Stimulated activated CD4-positive, alpha-beta T cell treated with anti-CD3 and anti-CD28 coated beads, Interleukin-12 subunit alpha, Interleukin-12 subunit beta, amount 100 ng/mL, for 48 hours (primary cell): ENCODE measurements around the gene SOX6.

ENCODE experiments used
- DNase-seq, 3 donors: peaks; one replicate each; pipeline ENCODE4 v3.0.0-alpha.2; 2020; ENCODE audit warnings: low read depth in 2 of 3, low spot score in 1 of 3

The SOX6 gene

DNA sequence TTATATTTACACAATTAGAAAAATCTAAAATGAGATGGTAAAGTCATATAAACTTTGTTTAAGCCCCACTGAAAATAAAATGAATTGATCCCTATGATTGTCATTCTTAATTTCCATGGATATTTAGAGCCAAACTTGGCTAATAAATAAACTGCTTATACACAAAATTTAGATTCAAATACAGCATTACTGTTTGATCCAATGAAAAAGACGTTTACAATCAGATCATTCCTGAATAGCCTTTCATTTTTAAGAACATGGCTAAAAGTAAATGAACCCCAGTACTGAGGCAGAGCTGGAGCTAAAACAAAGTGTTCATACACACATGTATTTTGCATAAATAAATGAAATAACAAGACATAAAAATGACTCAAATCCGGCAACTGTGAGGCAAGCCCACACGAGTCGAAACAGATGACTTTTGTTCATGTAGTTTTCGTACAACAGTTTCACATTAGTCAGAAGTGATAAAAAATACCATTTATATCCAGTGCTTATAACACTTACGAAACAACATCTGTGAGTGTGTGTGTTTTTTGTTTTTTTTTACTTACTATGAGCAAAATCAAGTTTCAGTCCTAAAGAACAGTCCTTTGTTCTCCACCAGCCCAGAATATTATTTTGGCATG is 386.5 kb downstream of the SOX6 start:
- no peak for DNase-seq

DNA sequence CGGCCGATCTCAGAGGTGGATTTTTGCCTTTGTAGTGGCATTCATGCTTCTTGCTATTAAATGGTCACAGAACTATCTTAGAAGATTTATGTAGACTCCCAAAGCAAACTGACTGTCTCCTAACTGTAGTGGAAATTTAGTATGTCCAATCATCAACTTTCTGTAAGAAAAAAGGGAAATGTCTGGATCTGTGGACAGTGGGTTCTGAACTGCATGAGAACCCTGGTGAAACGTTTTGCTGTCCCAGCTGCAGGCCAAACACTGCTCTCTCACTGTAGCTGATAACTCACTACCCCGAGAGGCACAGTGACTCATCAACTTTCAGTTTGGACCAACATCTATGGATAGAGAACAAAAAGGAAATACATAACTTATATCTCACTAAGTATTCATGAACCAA is 387.1 kb downstream of the SOX6 start:
- no peak for DNase-seq

DNA sequence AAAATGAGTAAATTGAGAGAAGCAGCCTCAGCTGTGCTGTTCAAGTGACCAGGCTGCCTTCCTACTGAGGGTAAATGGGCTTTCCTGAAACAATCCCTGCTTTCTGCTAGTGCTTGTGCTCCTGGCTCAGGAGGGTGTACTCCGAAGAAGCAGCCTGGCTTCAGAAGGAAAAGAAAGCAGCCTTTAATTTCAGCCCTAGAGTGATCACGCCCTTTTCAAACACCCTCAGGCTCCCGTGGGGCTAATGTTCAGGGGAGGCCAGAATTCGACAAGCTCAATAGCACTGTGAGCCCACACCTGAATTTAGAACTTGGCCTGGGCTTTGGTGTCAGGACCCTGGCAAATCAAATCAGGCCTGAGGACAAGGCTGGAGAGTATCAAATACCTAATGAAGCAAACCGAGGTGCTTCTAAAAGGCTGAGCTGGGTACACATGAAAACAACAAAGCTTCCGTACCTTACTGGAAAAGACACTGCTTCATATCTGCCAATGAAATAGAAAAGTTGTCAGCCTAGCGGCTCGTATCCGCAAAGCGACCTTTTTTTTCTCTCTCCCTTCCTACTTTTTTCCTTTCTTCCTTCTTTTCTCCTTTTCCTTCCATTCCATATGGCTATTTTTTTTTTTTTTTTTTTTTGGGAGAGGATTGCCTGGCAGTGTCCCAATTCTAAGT is 387.8 kb downstream of the SOX6 start:
- DNase-seq = no peak

DNA sequence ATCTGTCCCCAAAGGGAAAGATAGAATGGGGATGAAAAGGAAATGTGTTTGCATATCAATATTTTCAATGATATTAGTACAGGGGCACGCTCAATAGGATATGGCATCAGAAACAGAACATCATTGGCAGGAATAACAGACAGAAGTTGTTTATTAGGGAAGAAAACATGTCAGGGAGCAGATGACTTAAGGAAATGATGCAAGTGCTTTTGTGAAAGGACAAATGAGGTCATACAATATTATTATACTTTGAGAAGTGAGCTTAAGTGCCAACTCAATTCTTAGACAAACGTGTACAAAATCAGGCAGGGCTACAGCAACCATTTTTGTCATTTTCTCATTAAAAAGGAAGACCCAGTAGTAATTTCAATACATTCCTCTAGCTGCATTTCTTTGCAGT is 388.4 kb downstream of the SOX6 start:
- DNase-seq = no peak

DNA sequence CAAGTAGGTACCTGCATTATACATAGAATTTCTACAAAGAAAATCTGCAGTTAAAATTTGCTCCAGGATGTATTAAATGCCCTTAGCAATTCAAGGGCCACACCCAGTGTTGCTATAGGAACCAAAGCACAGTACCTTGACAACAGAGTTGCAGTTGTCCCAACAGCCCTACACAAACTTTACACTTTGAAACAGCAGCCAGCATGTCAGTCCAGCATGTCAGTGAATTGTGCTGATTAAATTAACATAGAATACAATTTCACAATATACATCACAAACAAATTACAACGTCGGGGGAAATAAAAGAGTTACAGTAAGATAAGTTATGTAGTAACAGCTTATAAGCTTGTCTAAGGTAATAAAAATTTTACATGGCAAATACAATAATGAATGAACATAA is 389.2 kb downstream of the SOX6 start:
- DNase-seq = no peak

DNA sequence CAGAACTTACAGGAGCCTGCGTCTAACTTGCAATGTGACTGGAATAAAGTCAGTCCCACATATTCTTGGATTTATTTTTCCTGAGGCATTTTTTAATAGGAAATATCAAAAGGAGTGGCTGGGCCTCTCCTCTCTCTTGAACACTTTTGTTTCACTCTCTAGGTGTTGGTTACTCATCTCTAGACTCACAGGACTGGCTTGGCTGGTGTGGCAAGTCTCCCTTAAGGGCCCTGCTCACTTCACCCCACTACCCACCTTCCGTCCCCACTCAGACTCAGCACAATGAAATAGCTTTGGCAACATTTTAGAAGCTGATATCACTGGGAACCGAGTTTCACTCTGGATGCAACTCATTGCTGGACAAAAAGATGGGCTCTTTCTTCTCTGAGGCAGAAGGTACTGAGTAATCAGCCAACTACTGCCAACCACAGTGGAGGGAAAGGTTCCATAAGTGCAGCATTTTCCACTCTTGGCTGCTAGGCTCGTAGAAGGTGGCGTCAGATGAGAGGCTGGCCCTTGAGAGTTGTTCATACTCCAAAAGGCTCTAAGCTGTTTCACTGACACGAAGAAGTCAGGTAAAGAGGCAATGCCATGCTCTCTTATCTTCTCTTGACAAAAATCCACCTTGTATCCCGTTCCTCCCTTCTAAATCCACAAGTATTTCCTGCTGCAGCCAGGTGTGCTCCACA is 390.6 kb downstream of the SOX6 start:
- no peak for DNase-seq

DNA sequence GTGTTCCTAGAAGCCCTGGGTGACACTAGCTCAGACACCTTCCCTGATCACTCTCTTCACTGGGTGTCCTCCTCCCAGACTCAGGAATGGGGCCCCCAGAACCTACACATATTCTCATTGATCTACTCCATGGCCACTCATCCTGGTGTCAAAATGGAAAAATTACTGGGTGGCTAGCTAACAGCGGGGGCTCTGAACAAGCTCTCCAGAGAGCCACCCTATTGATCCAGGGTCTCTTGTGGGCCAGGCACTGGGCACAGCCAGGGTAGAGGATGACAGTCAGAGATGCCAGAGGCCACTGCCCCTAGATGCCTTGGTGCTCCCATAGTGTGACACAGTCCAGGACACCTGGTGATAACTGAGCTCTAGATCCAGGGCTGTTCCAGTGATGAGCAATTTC is 393.1 kb downstream of the SOX6 start:
- no peak for DNase-seq

DNA sequence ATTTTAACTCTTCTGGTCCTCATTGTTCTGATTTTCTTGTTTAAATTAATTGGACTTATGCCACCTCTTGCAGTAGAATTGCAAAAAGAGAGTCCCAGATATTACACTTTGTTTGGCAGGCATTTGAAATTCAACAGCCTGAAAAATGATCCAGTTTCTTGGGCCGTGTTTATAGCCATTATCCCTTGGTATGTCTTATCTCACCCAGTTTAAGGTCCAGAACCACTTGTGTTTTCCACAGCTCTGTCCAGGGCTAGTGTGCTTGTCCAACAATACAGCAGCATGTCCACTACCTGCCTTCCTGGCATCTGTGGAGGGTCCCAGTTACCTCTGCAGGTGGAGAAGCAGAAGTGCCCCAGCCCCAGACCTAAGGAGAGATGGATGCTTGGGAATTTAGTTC is 397.4 kb downstream of the SOX6 start:
- DNase-seq = no peak

DNA sequence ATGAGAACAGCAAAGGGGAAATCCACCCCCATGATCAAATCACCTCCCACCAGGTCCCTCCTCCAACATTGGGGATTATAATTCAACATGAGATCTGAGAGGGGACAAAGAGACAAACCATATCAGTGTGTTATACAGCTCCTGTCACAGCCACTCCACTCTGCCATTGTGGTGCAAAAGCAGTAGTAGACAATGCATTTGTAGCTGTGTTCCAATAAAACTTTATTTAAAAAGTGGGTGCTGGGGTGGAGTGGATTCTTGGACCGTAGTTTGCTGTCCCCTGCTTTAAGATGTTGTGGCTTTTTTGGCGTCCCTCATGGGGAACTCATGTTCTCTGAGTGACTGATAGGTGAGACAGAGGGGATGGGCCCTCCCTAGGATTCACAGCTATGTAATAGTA is 399.1 kb downstream of the SOX6 start:
- DNase-seq = no peak

DNA sequence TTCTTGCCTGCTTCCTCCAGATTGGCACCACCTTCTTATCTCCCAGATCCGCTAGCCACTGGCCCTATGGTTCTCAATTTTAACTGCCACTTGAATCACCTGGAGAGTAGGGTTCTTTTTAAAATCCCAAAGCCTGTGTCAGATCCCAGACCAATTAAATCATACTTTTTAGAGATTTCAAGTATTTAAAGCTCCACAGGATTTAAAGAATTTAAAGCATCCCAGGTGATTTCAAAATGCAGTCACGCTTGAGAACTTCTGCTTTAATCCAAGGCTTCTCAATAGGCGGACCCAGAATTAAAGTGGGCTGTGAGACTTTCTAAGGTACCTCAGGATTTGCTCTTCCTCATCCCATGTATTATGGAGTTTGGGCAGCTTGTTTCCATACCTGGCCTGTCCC is 400.0 kb downstream of the SOX6 start:
- DNase-seq = no peak

DNA sequence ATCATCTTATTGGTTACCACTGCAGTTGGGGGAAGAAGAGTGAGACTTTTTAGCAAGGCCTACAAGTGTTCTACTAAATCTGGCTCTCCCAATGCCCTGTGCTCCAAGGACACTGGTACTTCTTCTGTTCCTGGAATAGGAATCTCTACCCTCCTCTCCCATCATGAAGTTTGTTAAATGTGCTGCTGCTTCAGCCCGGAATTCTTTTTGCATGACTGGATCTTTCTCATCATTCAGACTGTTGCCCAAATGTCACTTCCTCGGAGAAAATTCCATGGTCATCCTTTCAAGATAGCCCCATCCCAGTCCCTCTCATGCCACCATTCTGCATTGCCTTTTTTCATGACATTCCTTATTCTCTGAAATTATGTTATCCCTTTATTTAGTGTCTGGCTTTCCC is 400.8 kb downstream of the SOX6 start:
- DNase-seq = no peak

DNA sequence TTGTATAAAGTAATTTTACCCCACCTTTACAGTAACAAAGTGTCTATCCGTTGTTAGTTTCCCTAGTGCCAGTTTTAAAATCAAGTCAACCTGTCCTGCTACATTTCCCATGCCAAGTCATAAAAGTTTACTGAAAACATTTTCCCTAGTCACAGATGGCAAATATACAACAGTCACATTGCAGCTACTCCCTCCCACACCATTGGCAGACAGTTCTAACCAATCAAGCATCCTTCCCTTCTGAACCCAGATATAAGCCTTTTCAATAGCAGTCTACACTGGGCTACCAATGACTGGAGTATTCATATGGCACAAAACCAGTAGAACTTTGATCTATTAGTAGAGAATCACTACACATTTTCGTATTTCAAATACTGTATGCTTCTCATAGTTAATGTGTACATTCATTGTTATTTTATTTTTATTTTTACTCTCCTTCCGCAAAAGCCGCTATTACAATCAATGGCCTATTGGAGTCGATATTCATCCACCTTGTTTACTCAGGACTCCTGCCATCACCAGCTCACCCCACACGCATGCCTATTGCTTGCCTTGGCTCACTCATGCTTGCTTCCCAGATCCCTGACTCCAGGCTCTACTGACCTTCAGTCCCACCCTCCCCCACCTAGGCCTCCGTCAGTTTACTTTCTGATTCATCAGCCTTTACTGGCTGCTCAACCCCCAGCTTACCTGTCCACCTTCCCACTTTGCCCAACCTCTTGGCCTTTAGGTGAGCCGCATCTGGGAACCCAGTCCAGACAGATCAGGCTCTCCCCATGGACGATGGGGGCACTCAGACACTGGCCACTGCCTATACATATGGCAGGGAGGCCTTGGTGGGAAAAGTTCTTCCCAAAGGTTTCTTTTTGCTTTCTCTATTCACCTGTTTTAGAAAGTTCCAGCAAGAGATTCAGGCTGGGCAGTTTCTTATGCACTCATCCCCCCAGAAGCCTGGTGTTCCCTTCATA is 408.4 kb downstream of the SOX6 start:
- no peak for DNase-seq

DNA sequence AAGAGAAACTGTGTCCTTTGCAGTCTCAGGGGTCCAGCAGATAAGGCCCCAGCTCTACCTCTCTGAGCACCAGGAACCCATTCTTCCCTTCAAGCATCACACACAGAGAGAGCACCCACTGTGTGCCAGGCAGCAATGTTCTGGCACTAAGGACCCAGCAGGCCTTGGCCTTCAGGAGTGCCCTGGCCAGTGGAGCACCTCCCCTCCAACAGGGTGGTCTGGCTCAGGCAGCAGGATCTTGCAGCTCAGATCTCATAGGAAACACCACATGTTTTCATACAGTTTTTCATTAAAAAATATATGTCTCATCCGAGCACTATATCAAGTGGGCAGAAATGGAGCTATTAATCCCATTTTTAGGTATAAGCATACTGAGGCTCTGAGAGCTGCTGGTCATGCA is 410.6 kb downstream of the SOX6 start:
- DNase-seq = no peak

DNA sequence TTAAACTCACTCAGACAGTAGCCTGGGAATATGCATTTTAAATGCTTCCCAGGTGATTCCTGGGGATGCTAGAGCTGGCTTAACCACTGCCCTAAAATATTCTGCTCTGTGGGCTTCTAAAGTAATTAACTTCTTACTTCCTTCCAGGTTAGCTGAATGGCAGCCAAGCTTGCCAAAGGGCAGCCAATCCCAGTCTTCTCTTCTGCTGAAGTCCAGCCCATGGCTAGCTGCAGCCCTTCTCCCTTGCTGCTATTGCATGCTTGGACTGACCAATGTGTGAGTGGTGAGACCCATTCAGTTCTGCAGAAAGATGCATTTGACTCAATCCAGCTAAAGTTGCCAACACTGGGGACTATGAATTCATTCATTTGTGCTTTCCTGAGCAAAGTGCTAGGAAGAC is 411.9 kb downstream of the SOX6 start:
- DNase-seq = no peak

DNA sequence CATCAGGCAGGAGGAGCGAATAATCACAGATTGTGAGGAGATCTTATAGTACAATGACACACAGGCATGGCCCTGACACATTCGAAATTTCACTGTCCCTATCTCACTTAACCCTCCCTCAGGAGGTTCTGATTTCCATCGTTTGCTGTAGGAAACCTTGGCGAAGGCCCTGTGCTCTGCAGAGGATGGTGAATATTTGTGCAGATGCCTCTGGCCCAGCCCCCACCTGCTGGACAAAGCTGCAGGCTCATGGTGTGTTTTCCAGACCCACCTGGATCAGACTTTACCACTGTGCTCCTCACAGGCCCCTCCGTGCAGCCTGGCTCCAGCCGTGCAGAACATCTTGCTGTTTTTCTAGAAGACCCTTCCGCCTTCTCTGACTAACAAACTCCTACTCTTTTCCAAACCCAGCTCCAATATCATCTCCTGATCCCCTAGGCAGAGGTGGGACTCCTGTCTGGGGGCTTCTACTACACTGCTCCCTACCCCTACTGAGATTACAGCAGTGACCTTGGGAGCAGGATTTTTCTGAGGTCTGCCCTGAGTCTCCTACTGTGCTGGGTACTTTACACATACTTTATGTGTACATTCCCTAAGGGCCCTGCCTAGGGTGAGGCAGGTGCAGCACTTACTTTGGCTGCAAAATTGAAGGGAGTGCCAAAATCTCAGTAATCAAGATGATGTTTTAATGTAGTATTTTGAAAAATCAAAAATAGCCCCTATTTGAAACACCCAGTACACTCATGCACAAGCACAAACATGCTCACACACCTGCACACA is 412.7 kb downstream of the SOX6 start:
- no peak for DNase-seq

DNA sequence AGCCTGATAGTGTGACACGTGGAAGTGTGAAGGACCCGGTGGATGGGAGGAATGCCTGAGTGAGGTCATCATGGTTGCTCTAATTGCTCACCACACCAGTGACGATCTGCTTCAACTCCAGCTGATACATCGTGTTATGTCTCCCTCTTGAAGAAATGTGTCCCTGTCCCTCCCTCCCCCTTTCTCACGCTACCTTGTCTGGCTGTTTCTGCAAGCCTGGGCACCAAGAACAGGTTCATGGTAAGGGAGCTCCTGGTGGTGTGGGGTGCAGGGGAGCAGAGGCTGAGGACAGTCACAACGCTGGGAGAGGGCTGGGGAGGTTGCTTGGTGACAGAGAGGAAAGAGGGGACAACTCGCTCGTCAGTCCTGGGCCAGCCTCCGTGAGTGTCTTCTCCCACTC is 413.4 kb downstream of the SOX6 start:
- DNase-seq = no peak

DNA sequence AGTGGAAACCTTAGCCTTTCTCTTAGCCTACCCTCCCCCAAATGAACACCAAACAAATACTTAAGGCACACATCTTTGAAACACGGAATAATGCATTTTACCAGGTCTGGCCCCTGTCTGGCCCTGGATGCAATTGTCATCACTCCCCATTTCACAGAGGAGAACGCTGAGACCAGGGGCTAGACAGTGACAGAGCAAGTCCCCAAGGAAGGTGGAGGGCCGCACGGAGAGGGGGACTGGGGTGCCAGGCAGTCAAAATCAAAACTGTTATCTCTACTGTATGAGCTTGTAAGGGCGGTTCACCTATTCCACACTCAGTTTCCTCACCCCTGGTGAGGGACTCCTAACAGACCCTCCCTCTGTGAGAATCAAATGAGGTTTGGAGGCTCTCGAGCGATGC is 414.2 kb downstream of the SOX6 start:
- no peak for DNase-seq

DNA sequence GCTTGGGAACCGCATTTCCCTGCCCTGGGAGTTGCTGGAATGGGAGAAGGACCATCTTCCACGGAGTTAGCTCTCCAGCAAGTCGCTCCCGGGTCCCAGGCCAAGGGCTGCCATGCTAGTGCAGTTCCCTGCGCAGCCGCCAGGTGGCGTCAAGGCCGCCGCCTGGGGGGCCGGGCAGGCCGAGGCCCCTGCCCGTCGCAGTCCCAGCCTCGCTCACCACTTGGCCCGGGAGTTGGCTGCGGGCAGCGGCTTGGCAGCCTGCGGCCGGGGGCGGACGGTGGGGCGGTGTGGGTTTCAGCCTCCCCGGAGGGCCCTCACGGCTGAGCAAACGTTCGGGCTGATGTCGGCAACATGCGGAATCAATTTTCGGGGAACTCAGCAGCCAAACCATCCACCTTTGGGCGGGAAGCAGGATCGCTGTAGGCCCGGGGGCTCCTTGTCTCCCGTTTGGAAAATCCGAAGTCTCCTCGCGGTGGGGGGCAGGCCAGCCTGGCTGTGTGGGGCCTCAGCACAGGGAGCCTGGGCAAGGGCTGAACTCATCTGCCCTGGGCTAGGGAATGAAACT is 415.1 kb downstream of the SOX6 start:
- peak in 2 of 3 donors; percentile 1 to 9 for DNase-seq

DNA sequence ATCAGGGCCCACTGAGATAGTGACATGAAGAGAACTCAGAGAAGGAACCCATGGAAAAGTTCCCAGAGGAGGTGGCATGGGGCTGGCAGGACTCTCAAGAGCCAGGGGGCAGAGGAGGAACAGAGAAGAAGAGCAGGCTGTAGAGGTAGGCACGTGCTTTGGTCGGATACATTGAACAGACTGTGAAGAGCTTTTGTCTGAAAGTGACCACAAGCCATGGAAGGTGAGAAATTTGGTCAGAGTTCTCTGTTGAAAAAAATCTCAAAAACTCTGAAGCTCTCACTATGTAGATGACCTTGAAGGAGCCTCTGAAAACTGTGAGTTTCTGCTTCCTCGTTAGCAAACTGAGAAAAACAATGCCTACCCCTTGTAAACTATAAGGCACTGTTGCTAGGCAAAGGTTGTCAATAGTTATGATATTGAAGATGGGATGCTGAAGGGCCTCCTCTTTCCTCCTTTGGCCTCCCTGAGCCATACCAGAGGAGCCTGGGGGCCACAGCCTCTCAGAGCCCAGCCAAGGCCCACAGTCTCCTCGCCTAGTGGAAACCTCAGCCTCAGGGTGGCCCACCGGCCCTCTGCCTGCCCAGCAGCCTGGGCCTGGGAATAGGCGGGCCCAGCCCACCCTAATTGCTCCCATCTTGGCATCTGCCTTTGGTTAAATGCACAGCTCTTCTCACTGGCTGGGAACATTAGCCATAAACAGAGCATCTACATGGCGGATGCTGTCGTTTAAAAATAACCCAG is 415.7 kb downstream of the SOX6 start:
- no peak for DNase-seq

DNA sequence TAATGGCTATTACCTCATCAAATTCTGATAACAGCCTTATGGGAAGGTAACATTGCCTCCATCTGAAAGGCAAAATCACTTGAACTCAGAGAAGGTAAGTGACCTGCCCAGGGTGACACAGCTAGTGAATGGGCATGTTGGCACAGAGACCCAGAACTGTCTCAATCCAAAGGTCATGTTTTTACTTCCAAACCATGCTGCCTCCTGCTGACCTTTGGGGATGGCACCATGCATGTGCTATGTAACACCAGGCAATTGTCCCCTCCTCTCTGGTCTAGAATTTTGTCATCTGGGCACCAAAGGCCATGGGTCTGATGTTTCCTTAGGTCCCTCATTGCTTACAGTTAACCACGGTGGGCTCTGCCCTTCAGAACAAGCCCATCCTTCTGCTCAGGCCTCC is 417.4 kb downstream of the SOX6 start:
- no peak for DNase-seq
